ENCODE measurements around the gene KRT37. TPM values are rescaled to one million over a fixed set of nuclear protein-coding genes. Genes with fewer than 3 reads are reported as not detected.

The KRT37 gene
- total RNA-seq, 2 donors from 2014 or later: not detected

DNA sequence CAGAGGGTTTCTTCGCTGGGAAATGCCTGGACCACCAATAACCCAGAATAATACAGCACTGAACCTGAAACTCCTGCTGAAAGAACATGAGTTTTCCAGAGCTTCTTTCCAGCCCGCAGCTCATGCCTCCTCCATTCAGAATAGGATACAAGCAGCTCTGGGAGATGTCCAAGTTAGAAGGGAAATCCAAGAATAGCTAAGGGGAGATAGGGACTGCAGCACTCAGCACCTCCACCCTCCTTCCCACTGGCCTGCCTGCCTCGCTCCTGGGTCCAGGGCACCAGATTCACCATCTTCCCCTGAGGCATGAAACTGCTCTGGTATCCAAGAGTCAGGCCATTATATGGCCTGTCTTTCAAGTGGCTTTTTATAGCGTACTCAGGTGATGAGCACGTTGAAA, 31.1 kb downstream of the KRT37 start:
- DNase-seq (ENCODE audit: low spot score): no peak
- Histone ChIP-seq H3K27ac (no peak overlapping the region), H3K9me3 (no peaks in the 10 kb centered on the region), H3K4me3 (no peak overlapping the region), H3K27me3 (replicated peaks; ENCODE audit: insufficient read depth) (no peaks in the 10 kb centered on the region), H3K4me1 (replicated peaks) (no peaks in the 10 kb centered on the region), H3K36me3 (no peaks in the 10 kb centered on the region)
- intact Hi-C loops (cut with DNase I): no loop called here
- WGBS: 39% methylated on average over 5 of the region's 5 CpGs
- TF ChIP-seq POLR2A (IDR thresholded peaks at IDR 0.05) (no peak), CTCF (IDR thresholded peaks at IDR 0.05) (no peak), POLR2AphosphoS5 (IDR thresholded peaks at IDR 0.05) (no peak)

- H3K36me3 ChIP-seq: no peaks in the 10 kb centered on the region
- 87% methylated on average over 1 of the region's 1 CpG for WGBS
- H3K27ac ChIP-seq: no peak overlapping the region
- no peak for TF ChIP-seq POLR2A (IDR thresholded peaks at IDR 0.05)
- no peak for TF ChIP-seq POLR2AphosphoS5 (IDR thresholded peaks at IDR 0.05)
- no peak for TF ChIP-seq CTCF (IDR thresholded peaks at IDR 0.05)
- H3K9me3 ChIP-seq: no peaks in the 10 kb centered on the region
- intact Hi-C loops (cut with DNase I): no loop called here
- H3K4me1 ChIP-seq (replicated peaks): no peaks in the 10 kb centered on the region
- no peaks in the 10 kb centered on the region for H3K27me3 ChIP-seq (replicated peaks; ENCODE audit: insufficient read depth)
- no peak for DNase-seq (ENCODE audit: low spot score)
- no peak overlapping the region for H3K4me3 ChIP-seq
Measured at GRCh38 chr17:41392278-41392677, 32.1 kb downstream of the KRT37 start.

DNA sequence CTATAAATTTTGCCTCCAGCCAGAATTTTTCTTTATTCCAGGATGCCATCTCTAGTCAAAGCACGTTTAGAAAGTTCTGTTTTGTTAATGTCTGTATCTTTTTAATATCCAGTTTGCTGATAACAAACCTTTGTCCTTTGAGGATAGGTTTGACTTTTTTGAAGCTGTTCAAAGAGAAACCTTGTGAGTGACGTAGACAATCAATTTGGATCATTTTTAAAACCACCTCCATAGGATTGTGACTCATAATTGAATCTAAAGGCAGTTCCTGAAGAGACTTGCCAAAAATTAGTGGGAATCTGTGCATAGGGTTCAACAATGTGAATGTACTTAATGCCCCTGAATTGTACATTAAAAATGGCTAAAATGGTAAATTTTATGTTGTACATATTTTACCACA, 32.9 kb downstream of the KRT37 start:
- no peak overlapping the region for H3K27ac ChIP-seq
- no peaks in the 10 kb centered on the region for H3K9me3 ChIP-seq
- no peaks in the 10 kb centered on the region for H3K36me3 ChIP-seq
- no peak for TF ChIP-seq POLR2A (IDR thresholded peaks at IDR 0.05)
- no peak for TF ChIP-seq POLR2AphosphoS5 (IDR thresholded peaks at IDR 0.05)
- TF ChIP-seq CTCF (IDR thresholded peaks at IDR 0.05): no peak
- intact Hi-C loops (cut with DNase I): no loop called here
- H3K27me3 ChIP-seq (replicated peaks; ENCODE audit: insufficient read depth): no peaks in the 10 kb centered on the region
- no peaks in the 10 kb centered on the region for H3K4me1 ChIP-seq (replicated peaks)
- no peak for DNase-seq (ENCODE audit: low spot score)
- 60% methylated on average over 2 of the region's 2 CpGs for WGBS
- no peak overlapping the region for H3K4me3 ChIP-seq

GRCh38 chr17:41390411-41390938, 33.9 kb downstream of the KRT37 start:
- Histone ChIP-seq H3K4me3 (no peak overlapping the region), H3K9me3 (no peaks in the 10 kb centered on the region), H3K36me3 (no peaks in the 10 kb centered on the region), H3K27me3 (replicated peaks; ENCODE audit: insufficient read depth) (no peaks in the 10 kb centered on the region), H3K27ac (no peak overlapping the region), H3K4me1 (replicated peaks) (no peaks in the 10 kb centered on the region)
- no peak for TF ChIP-seq POLR2A (IDR thresholded peaks at IDR 0.05)
- WGBS: 80% methylated on average over 7 of the region's 7 CpGs
- DNase-seq (ENCODE audit: low spot score): no peak
- intact Hi-C loops (cut with DNase I): no loop called here

DNA sequence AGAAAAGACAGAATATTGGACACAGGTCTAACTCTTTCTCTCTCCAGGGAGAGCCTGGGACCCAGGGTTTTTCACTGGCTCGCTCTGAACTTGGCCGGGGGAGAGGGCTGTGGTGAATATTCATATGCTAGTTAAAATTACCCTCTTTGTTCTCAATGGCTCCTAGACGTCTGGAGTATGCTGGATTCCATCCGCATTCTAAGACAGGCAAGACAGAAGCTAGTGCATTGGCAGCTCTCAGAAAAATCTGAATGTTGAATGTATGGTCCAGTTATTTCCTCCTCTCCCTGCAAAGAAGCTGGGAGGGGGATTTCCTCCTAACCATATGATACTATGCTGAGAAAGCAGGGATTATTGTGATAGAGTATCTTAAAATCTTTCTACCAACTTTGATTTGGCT, 36.7 kb downstream of the KRT37 start:
- no peaks in the 10 kb centered on the region for H3K9me3 ChIP-seq
- intact Hi-C loops (cut with DNase I): no loop called here
- no peaks in the 10 kb centered on the region for H3K36me3 ChIP-seq
- no peak for DNase-seq (ENCODE audit: low spot score)
- no peak overlapping the region for H3K27ac ChIP-seq
- no peaks in the 10 kb centered on the region for H3K27me3 ChIP-seq (replicated peaks; ENCODE audit: insufficient read depth)
- WGBS: 64% methylated on average over 4 of the region's 4 CpGs
- H3K4me3 ChIP-seq: no peak overlapping the region
- H3K4me1 ChIP-seq (replicated peaks): no peaks in the 10 kb centered on the region
- TF ChIP-seq POLR2A (IDR thresholded peaks at IDR 0.05) (no peak), POLR2AphosphoS5 (IDR thresholded peaks at IDR 0.05) (no peak), CTCF (IDR thresholded peaks at IDR 0.05) (no peak)

Data from prostate gland (tissue), 2 donors.